NCI-H128 (cell line): ENCODE results near the gene UPK1A.

Experiments used
- DNase-seq: peaks from one replicate; lab custom pipeline; 2025; ENCODE audit not compliant: unreplicated experiment; lab: John Stamatoyannopoulos, UW

The UPK1A gene

GRCh38 chr19:35666251-35666913 lies at the start of gene UPK1A:
TSS of gene UPK1A (plus strand) at chr19:35666517. CDS start at chr19:35666813, 296 bp downstream.
- no peak for DNase-seq

GRCh38 chr19:35618857-35619256 lies 47.5 kb upstream of the UPK1A start:
- DNase-seq = no peak

- DNase-seq = no peak
These were observed 46.9 kb upstream of the UPK1A start for GRCh38 chr19:35619290-35619923.

- no peak for DNase-seq
These were observed 46.3 kb upstream of the UPK1A start for GRCh38 chr19:35620001-35620400.

GRCh38 chr19:35621708-35622107 lies 44.6 kb upstream of the UPK1A start:
- no peak for DNase-seq

- no peak for DNase-seq
These were observed 43.6 kb upstream of the UPK1A start for GRCh38 chr19:35622750-35623149.

GRCh38 chr19:35623327-35624010 lies 42.8 kb upstream of the UPK1A start:
- DNase-seq = no peak

GRCh38 chr19:35628264-35628564 lies 38.1 kb upstream of the UPK1A start:
- no peak for DNase-seq

- peak; percentile 99 for DNase-seq
These were observed 37.6 kb upstream of the UPK1A start, which contains the start of gene RBM42 for GRCh38 chr19:35628565-35629331. TSS of gene RBM42 (plus strand) at chr19:35629036. CDS start at chr19:35629154, 118 bp downstream.

GRCh38 chr19:35629332-35629633 lies 37.0 kb upstream of the UPK1A start:
- no peak for DNase-seq

GRCh38 chr19:35633727-35634440 lies 32.4 kb upstream of the UPK1A start:
- no peak for DNase-seq

- DNase-seq = no peak
These were observed 29.7 kb upstream of the UPK1A start for GRCh38 chr19:35636651-35637050.

GRCh38 chr19:35637165-35637564 lies 29.2 kb upstream of the UPK1A start:
- no peak for DNase-seq

GRCh38 chr19:35639321-35639639 lies 27.0 kb upstream of the UPK1A start:
- DNase-seq = no peak

GRCh38 chr19:35639863-35640262 lies 26.5 kb upstream of the UPK1A start:
- DNase-seq = no peak

GRCh38 chr19:35641515-35642151 lies 24.7 kb upstream of the UPK1A start, which contains the start of gene ETV2:
TSS of gene ETV2 (plus strand) at chr19:35641745. CDS start at chr19:35642461, 716 bp downstream.
- DNase-seq = no peak

GRCh38 chr19:35642312-35642711 lies 24.0 kb upstream of the UPK1A start:
- no peak for DNase-seq

GRCh38 chr19:35642798-35643254 lies 23.5 kb upstream of the UPK1A start:
- no peak for DNase-seq

- peak; percentile 59 for DNase-seq
These were observed 22.8 kb upstream of the UPK1A start for GRCh38 chr19:35643255-35644205.
